Left renal cortex interstitium (tissue), 4 donors: ENCODE results near the gene ODAPH. TPM values are rescaled to one million over a fixed set of nuclear protein-coding genes. Genes with fewer than 3 reads are reported as not detected.

Experiments used
- polyA plus RNA-seq, 4 donors: library from polyadenylated mRNA; unstranded; fragments of 120-200 nt; gene quantifications; one replicate each; pipeline ENCODE4 v1.2.1, GENCODE V29; 2013; ENCODE audit not compliant: insufficient read length in 4 of 4

ODAPH gene
- polyA plus RNA-seq, 4 donors = 0.27 to 0.69 TPM; not detected in 2

Other genes starting within 250 kb of the ODAPH start
- gene RCHY1, start 41.7 kb upstream of the ODAPH start, polyA plus RNA-seq = 10 to 100 TPM; 40.9 to 57.0 (median 49.2) TPM
- 10 to 100 TPM; 16.2 to 34.2 (median 22.9) TPM for gene THAP6, start 41.6 kb upstream of the ODAPH start, polyA plus RNA-seq
- 10 to 100 TPM; 10.6 to 13.9 (median 11.8) TPM for gene CDKL2, start 74.5 kb downstream of the ODAPH start, polyA plus RNA-seq
- gene G3BP2, start 117.3 kb downstream of the ODAPH start, polyA plus RNA-seq = 100 to 1,000 TPM; 135 to 181 (median 153) TPM
- 10 to 100 TPM; 71.3 to 93.2 (median 81.3) TPM for gene USO1, start 168.5 kb downstream of the ODAPH start, polyA plus RNA-seq